ENCODE data around the gene PDE11A. TPM values are rescaled to one million over a fixed set of nuclear protein-coding genes. Genes with fewer than 3 reads are reported as not detected.
A peak's percentile ranks its signal among the peaks of the same experiment; 100 is the strongest.

Gene PDE11A
- total RNA-seq, 1 donor from 2014 or later, result 1.2 TPM

- no peak overlapping the region for H3K4me3 ChIP-seq (ENCODE audit: low read depth, low read length)
- TF ChIP-seq CTCF (conservative IDR thresholded peaks at IDR 0.05; ENCODE audit: low read depth, low read length), result no peak
- peak; percentile 83 for DNase-seq (ENCODE audit: low read depth)
Observed at GRCh38 chr2:177998006-177998405, 74.6 kb downstream of the PDE11A start.

GRCh38 chr2:177992992-177993391 is 79.6 kb downstream of the PDE11A start:
- no peak for TF ChIP-seq CTCF (conservative IDR thresholded peaks at IDR 0.05; ENCODE audit: low read depth, low read length)
- H3K4me3 ChIP-seq (ENCODE audit: low read depth, low read length), result no peak overlapping the region
- DNase-seq (ENCODE audit: low read depth), result no peak

GRCh38 chr2:177989029-177989885 is 83.3 kb downstream of the PDE11A start:
- DNase-seq (ENCODE audit: low read depth), result peak; percentile 91
- H3K4me3 ChIP-seq (ENCODE audit: low read depth, low read length), result no peak overlapping the region
- no peak for TF ChIP-seq CTCF (conservative IDR thresholded peaks at IDR 0.05; ENCODE audit: low read depth, low read length)

GRCh38 chr2:177984749-177985148 is 87.8 kb downstream of the PDE11A start:
- no peak for TF ChIP-seq CTCF (conservative IDR thresholded peaks at IDR 0.05; ENCODE audit: low read depth, low read length)

GRCh38 chr2:177983183-177983788 is 89.3 kb downstream of the PDE11A start:
- H3K4me3 ChIP-seq (ENCODE audit: low read depth, low read length), result no peak overlapping the region
- TF ChIP-seq CTCF (conservative IDR thresholded peaks at IDR 0.05; ENCODE audit: low read depth, low read length), result peak; percentile 94
- DNase-seq (ENCODE audit: low read depth), result no peak

More at GRCh38 chr2:177984749-177985148, 87.8 kb downstream of the PDE11A start:
- no peak for DNase-seq (ENCODE audit: low read depth)
- H3K4me3 ChIP-seq (ENCODE audit: low read depth, low read length), result no peak overlapping the region

- H3K4me3 ChIP-seq (ENCODE audit: low read depth, low read length), result no peak overlapping the region
- no peak for TF ChIP-seq CTCF (conservative IDR thresholded peaks at IDR 0.05; ENCODE audit: low read depth, low read length)
- no peak for DNase-seq (ENCODE audit: low read depth)
Observed at GRCh38 chr2:177972782-177973181, 99.8 kb downstream of the PDE11A start.

Measured in epithelial cell of proximal tubule (primary cell).